OCI-LY3 (cell line): ENCODE data around the gene TEAD1.

ENCODE experiments used
- H2AFZ ChIP-seq: fragments of 200-600, 300-600 bp; shearing (Covaris generic); 2 replicates; pipeline ENCODE4 v1.6.0; 2014; ENCODE audit warnings: antibody characterized with exemption, low read depth, low read length
- H3K27ac ChIP-seq: fragments of 200-600, 300-600 bp; sonication (generic); 2 replicates; pipeline ENCODE4 v1.5.1; 2014; ENCODE audit warnings: mild to moderate bottlenecking, low read length, moderate library complexity, mixed read lengths
- H3K27me3 ChIP-seq: fragments of 200-600, 300-600 bp; sonication (generic); 2 replicates; pipeline ENCODE4 v1.6.1; 2014; ENCODE audit warnings: low read depth, low read length, mixed read lengths
- H3K36me3 ChIP-seq: fragments of 200-600, 300-600 bp; sonication (generic); replicated peaks from 2 replicates; pipeline ENCODE3; 2014; ENCODE audit warnings: low read depth, low read length, mixed read lengths
- H3K4me1 ChIP-seq: fragments of 300-600, 200-600 bp; sonication (generic); 2 replicates; pipeline ENCODE4 v1.6.1; 2014; ENCODE audit warnings: low read length, mixed read lengths
- H3K4me2 ChIP-seq: fragments of 200-600, 300-600 bp; sonication (generic); 2 replicates; pipeline ENCODE4 v1.6.1; 2014; ENCODE audit warnings: low read length, mixed read lengths
- H3K4me3 ChIP-seq: fragments of 300-600, 200-600 bp; sonication (generic); 2 replicates; pipeline ENCODE4 v1.5.1; 2014; ENCODE audit warnings: antibody characterized with exemption, mild to moderate bottlenecking, low read length, moderate library complexity
- H3K79me2 ChIP-seq: fragments of 300-600, 200-600 bp; shearing (Covaris generic); 2 replicates; pipeline ENCODE4 v1.6.1; 2014; ENCODE audit warnings: mild to moderate bottlenecking, low read length, mixed read lengths
- H3K9ac ChIP-seq: fragments of 300-600, 200-600 bp; shearing (Covaris generic); 2 replicates; pipeline ENCODE4 v1.6.0; 2014; ENCODE audit warnings: mild to moderate bottlenecking, low read length, moderate library complexity
- H3K9me3 ChIP-seq: fragments of 200-600, 300-600 bp; shearing (Covaris generic); 2 replicates; pipeline ENCODE4 v1.6.1; 2014; ENCODE audit warnings: low read length, mixed read lengths; ENCODE audit not compliant: insufficient read depth
- H4K20me1 ChIP-seq: fragments of 200-600, 300-600 bp; sonication (generic); 2 replicates; pipeline ENCODE4 v1.6.1; 2016; ENCODE audit warnings: low read length, mixed read lengths; ENCODE audit not compliant: insufficient read depth
- EZH2phosphoT487 ChIP-seq: fragments of 200-600 bp; shearing (Covaris generic); IDR thresholded peaks from 2 replicates; pipeline ENCODE4 v1.6.1; 2018; ENCODE audit warnings: antibody characterized with exemption, mixed run types, low read depth
- TF ChIP-seq, protein P1 (sequence below): fragments of 200-600, 300-600 bp; sonication (generic); IDR thresholded peaks from 2 replicates; pipeline ENCODE4 v1.5.1; 2014; ENCODE audit warnings: antibody characterized with exemption, low read length, low read depth

TEAD1 gene

DNA sequence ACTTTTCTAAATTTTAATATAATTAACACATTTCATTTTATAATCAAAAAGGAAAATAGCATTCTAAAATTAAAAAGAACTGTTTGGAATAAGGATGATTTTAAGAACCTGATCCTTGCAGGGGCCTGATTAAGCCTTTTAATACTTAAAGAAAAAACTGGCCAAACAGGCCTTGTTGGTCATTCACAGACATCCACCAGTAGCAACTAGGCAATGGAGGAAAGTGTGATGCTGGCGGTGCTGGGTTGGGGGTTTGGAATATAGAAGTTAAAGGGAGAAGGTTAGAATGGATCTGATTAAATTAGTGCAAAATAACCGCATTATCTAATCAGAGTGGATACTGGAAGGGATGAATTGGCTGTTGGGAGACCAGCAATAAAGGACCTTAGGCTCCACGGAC lies 16.9 kb upstream of the TEAD1 start:
- Histone ChIP-seq H3K4me3 (no peak overlapping the region), H3K9me3 (no peaks in the 10 kb centered on the region), H4K20me1 (no peaks in the 10 kb centered on the region), H2AFZ (no peak overlapping the region), H3K27ac (no peak overlapping the region), H3K27me3 (peaks cover 5% of the 10 kb centered on the region; the same call in 1 of the 2 replicates), H3K36me3 (no peaks in the 10 kb centered on the region), H3K79me2 (no peaks in the 10 kb centered on the region), H3K4me2 (no peak overlapping the region), H3K9ac (no peak overlapping the region), H3K4me1 (no peaks in the 10 kb centered on the region)
- no peak for TF ChIP-seq EZH2phosphoT487
- TF ChIP-seq, protein P1, sequence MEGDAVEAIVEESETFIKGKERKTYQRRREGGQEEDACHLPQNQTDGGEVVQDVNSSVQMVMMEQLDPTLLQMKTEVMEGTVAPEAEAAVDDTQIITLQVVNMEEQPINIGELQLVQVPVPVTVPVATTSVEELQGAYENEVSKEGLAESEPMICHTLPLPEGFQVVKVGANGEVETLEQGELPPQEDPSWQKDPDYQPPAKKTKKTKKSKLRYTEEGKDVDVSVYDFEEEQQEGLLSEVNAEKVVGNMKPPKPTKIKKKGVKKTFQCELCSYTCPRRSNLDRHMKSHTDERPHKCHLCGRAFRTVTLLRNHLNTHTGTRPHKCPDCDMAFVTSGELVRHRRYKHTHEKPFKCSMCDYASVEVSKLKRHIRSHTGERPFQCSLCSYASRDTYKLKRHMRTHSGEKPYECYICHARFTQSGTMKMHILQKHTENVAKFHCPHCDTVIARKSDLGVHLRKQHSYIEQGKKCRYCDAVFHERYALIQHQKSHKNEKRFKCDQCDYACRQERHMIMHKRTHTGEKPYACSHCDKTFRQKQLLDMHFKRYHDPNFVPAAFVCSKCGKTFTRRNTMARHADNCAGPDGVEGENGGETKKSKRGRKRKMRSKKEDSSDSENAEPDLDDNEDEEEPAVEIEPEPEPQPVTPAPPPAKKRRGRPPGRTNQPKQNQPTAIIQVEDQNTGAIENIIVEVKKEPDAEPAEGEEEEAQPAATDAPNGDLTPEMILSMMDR: no peak

DNA sequence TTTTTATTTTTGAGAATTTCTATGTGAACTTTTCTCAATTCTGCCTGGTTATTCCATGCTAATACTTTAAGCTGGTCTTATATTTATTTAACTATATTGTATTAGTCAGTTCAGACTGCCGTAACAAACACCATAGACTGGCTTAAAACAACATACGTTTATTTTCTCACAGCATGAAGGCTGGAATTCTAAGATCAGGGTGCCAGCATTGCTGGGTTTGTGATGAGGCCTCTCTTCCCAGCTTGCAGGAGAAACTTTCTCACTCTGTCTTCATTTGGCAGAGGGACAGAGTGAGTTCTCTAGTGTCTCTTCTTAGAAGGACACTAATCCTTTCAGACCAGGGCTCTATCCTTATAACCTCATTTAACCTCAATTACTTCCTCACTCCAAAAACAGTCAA lies 16.2 kb upstream of the TEAD1 start:
- no peaks in the 10 kb centered on the region for H3K9me3 ChIP-seq
- H3K79me2 ChIP-seq: no peaks in the 10 kb centered on the region
- H4K20me1 ChIP-seq: no peaks in the 10 kb centered on the region
- no peaks in the 10 kb centered on the region for H3K36me3 ChIP-seq
- peaks cover 5% of the 10 kb centered on the region; the same call in 1 of the 2 replicates for H3K27me3 ChIP-seq
- no peak overlapping the region for H3K4me3 ChIP-seq
- no peak overlapping the region for H3K9ac ChIP-seq
- H3K4me1 ChIP-seq: no peaks in the 10 kb centered on the region
- H2AFZ ChIP-seq: no peak overlapping the region
- H3K27ac ChIP-seq: no peak overlapping the region
- no peak for TF ChIP-seq EZH2phosphoT487
- TF ChIP-seq, protein P1: no peak
- no peak overlapping the region for H3K4me2 ChIP-seq

DNA sequence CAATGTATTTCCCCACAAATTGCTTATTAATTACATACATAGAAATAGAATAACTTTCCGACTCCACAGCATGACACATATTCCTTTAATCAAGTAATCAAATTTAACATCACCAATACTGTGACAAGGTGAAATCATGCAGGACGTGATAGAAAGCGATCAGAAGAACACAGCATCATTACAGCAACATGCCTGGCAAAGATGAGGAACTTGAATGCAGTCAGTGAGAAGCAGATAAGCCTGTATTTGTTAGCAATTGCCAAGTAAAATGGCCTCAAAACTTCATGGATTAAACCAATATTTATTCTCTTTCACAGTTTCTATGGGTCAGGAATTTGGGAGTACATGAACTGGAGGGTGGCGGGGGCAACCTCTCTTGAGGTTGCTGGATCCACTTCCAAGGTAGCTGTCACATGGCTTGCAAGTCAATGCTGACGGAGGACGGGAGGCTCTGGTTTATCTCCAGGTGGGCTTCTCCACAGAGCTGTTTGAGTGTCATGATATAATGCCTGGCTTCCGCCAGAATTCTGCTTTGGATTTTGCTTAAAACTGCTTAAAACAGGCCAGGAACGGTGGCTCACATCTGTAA lies 12.0 kb upstream of the TEAD1 start:
- Histone ChIP-seq H2AFZ (no peak overlapping the region), H3K4me1 (no peaks in the 10 kb centered on the region), H3K27ac (no peak overlapping the region)

DNA sequence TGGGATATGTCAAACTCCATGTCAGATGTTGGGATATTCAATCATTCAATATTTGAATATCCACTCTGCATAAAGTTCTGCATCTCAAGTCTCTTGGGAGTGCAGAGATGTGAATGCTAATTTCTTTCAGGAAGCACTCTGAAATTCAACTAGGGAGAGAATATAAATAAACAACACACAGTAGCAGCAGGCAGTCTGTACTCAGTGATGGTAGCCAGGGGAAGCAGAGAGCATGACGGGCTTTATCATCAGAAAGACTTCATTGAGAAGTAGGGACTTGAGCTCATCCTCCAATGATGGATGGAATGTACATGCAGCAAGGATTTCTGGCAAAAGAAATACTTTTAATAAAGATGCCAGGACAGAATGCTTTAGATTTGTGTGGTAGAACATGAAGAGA lies 9.8 kb upstream of the TEAD1 start:
- TF ChIP-seq, protein P1: no peak
- TF ChIP-seq EZH2phosphoT487: no peak
- no peaks in the 10 kb centered on the region for H3K9me3 ChIP-seq
- H3K79me2 ChIP-seq: no peaks in the 10 kb centered on the region
- H3K4me2 ChIP-seq: no peak overlapping the region
- H3K27ac ChIP-seq: no peak overlapping the region
- no peaks in the 10 kb centered on the region for H3K4me1 ChIP-seq
- H2AFZ ChIP-seq: no peak overlapping the region
- no peak overlapping the region for H3K9ac ChIP-seq
- H3K27me3 ChIP-seq: peaks cover 7% of the 10 kb centered on the region; the same call in 1 of the 2 replicates
- H3K4me3 ChIP-seq: no peak overlapping the region
- no peaks in the 10 kb centered on the region for H3K36me3 ChIP-seq
- H4K20me1 ChIP-seq: no peaks in the 10 kb centered on the region

More for the DNA sequence above, 12.0 kb upstream of the TEAD1 start:
- no peak overlapping the region for H3K4me2 ChIP-seq
- no peaks in the 10 kb centered on the region for H4K20me1 ChIP-seq
- no peaks in the 10 kb centered on the region for H3K9me3 ChIP-seq
- no peaks in the 10 kb centered on the region for H3K79me2 ChIP-seq
- H3K4me3 ChIP-seq: no peak overlapping the region
- peaks cover 8% of the 10 kb centered on the region; the same call in 1 of the 2 replicates for H3K27me3 ChIP-seq
- no peak overlapping the region for H3K9ac ChIP-seq
- TF ChIP-seq, protein P1: no peak
- TF ChIP-seq EZH2phosphoT487: no peak
- H3K36me3 ChIP-seq: no peaks in the 10 kb centered on the region
